ENCODE data around the gene RASSF6.
A peak's percentile ranks its signal among the peaks of the same experiment; 100 is the strongest.
"Not testable (repeated sequence)": the region's sequence is repeated elsewhere in the genome, so short reads cannot be mapped to it uniquely, and the experiment has no call there.

The RASSF6 gene

GRCh38 chr4:73620115-73620792, at the start of gene RASSF6:
Gene RASSF6 (minus strand): TSS chr4:73620436. CDS start chr4:73611795, 8,641 bp downstream.
- no peak for FAIRE-seq

- FAIRE-seq = no peak
Observed at GRCh38 chr4:73669410-73670183, 49.4 kb upstream of the RASSF6 start.

DNA sequence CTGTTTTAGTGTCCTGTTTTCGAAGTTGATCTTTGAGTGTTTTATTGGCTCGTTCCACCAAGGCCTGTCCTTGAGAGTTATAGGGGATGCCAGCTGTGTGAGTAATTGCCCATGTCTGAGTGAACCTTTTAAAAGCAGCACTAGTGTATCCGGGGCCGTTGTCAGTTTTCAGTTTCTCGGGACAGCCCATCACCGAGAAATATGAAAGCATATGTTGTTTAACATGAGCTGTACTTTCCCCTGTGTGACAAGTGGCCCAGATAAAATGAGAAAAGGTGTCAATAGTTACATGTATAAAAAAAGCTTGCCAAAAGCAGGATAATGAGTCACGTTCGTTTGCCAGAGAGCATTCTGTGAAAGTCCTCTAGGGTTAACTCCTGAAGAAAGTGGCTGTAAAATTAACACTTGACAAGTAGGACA, 48.6 kb upstream of the RASSF6 start:
- no peak for FAIRE-seq

DNA sequence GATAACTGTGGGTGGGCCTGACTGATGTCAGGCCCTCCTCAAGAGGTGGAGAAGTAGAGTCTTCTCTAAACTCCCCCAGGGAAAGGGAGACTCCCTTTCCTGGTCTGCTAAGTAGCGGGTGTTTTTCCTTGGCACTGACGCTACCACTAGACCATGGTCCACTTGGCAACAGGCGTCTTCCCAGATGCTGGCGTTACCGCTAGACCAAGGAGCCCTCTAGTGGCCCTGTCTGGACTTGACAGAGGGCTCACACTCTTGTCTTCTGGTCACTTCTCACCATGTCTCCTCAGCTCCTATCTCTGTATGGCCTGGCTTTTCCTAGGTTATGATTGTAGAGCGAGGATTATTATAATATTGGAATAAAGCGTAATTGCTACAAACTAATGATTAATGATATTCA, 45.7 kb upstream of the RASSF6 start:
- FAIRE-seq = not testable (repeated sequence)

DNA sequence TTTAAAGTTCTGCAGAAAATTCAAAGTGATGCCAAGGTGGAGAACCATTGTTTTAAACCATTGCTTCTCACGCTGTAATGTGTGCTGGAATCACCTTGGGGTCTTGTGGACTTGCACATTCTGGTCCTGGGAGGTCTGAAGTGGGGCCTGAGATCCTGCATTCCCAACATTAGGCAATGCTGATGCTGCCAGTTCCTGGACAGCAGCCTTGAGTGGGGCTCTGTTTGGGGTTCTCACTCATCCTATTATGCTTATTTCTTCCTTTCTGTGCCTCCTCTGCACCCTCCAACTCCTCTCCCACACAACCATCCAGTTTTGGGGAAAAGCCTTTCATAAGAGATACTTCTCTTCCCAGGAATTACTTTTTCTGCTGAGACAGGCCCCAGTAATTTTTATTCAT, 44.2 kb upstream of the RASSF6 start:
- FAIRE-seq = no peak

DNA sequence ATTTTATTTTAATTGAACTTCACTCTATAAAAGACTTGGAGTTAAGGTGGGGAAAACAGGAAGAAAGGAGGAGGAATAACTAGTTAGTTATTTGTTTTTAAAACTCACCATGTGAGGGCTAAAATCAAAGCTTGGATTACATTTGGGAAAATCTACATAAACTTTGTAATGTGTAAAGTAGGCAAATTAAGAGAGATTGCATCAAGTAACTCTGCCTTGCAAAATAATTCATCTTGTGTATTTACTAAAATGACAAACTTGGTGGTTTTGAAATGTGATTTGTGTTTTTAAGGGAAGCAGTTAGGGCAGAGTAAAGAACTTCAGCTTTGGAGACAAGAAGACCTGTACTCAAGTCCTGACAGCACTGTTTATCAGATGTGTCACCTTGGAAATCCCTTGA, 43.3 kb upstream of the RASSF6 start:
- no peak for FAIRE-seq

DNA sequence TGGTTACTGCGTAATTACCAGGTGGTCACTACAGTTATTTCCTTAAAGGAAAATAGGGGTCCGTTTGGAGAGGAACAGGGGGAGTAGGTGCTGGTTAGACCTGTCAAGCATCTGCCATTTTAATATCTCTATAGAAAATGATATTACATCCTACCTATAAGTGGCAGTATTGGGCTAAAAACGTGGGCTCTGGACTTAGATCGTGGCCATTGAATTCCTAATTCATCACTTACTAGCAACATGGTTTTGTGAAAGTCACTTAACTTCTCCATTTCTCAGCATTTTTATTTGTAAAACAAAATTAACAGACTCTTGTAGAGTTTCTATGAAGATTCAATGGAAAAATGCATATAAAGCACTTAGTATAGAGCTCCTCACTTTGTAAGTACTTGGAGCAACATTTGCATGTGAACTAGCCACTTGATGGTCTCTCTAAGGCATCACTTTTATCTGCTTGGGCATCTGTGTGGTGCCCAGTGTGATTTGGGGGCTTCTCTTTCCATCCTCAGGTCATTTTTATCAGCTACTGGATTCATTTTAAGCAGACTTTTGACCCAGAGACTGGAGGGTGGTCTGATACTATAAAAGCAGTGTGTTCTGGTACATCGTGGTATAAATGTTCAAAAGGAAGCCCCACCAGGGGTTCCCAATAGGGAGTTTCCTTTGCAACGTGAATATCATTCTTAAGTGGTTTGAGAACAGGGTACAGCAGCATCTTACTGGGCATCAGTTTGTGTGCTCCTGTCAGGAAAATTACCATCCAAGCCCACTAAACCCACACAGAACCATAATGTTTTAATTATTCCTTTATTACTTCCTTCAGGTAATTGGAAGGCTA, 42.7 kb upstream of the RASSF6 start:
- no peak for FAIRE-seq

- FAIRE-seq = no peak
Observed at GRCh38 chr4:73661646-73662119, 41.4 kb upstream of the RASSF6 start.

DNA sequence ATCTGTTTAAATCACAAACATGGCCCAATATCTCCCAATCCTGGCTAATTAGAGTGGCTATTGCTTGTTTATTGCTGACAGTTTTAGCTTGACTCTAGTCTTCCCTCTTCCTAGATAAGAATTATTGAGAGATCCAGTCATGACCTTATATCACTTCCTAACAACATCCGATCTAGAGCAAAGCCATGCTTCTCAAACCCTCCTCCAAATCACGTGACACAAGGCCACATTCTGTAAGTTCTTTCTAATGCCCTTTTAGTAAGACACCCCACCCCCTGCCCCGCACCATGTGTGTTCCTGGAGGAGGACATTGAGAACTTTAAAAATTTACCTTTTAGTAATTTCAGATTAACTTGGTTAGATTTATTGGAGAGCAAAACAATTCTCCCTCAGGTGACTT, 40.6 kb upstream of the RASSF6 start:
- no peak for FAIRE-seq

DNA sequence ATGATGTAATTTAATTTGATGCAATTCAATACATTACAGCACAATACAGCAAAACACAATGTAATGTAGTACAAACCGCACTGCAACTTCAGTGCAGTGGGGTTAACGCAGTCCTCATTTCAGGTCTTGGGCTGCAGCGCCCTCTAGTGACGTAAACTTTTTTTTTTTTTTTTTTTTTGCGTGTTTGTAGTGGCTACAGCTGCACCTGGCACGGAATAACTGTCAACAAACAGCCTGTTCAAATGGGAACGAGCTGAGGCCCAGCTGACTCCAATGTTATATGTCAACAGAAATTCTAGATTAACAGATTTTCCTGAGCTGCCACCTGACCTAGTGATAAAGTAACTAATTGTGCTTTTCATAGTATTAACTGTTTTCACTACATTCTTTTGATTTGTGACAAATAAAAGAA, 33.5 kb upstream of the RASSF6 start:
- FAIRE-seq = peak; percentile 92

DNA sequence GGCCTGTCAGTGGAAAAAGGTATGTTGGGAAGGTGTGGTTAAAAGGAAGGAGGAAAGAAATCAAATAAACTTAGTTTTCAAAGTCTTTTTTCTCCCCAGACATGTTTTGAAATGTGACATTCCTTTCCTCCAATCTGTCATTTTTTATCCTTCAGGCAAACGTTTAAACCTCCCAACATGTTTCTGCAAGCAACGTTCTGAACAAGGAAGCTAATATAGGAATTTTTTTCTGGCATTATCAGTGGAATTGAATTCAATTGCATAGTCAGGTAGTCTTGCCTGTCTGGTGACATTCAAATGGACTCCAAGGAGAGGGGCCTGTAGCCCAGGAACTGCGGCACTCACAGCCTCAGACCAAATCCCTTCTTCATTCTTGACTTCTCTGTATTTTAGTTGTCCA, 30.0 kb upstream of the RASSF6 start:
- FAIRE-seq = no peak

DNA sequence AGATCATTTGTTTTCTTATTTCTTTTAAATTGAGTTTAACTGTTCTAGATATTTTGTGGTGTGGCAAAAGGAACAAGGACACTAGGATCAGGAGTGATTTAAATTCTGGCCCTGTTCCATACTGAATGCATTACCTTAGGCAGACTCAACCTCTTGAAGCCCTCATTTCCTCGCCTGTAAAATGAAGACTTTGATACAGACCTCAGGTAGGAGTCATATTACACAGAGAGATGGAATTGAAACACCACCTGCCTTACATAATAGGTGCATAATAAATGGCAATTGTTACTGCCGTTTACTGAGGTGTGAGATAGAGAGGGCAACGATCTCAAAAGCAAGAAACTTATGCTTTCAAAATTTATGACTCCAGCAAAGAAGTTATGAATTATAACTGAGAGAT, 28.2 kb upstream of the RASSF6 start:
- FAIRE-seq = no peak

GRCh38 chr4:73646117-73646516, 25.9 kb upstream of the RASSF6 start:
- no peak for FAIRE-seq

GRCh38 chr4:73631565-73632226, 11.5 kb upstream of the RASSF6 start:
- no peak for FAIRE-seq

GRCh38 chr4:73628834-73629233, 8.6 kb upstream of the RASSF6 start:
- FAIRE-seq = not testable (repeated sequence)

- FAIRE-seq = no peak
Observed at GRCh38 chr4:73621357-73621756, 1.1 kb upstream of the RASSF6 start.

DNA sequence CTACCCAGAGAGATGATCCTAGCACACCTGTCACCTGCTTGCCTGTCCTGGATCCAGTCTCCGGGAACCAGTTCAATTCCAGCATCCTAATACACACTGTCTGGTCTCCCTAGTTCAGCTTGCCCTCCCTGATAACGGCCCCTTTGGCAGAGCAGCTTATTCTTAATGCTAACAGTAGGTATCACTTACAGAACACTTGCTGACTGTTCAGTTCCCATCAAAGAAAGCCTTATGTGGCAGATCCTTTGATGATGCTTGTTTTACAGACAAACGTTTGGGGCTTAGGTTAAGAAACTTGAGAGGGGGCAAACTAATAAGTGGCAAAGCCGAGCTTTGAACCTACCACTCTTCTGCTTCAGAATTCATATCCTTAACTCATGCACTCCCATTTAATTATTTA, 890 bp downstream of the RASSF6 start:
- no peak for FAIRE-seq

GRCh38 chr4:73617256-73617655, 3.0 kb downstream of the RASSF6 start:
- FAIRE-seq = no peak

- FAIRE-seq = no peak
Observed at GRCh38 chr4:73615613-73616012, 4.6 kb downstream of the RASSF6 start.

DNA sequence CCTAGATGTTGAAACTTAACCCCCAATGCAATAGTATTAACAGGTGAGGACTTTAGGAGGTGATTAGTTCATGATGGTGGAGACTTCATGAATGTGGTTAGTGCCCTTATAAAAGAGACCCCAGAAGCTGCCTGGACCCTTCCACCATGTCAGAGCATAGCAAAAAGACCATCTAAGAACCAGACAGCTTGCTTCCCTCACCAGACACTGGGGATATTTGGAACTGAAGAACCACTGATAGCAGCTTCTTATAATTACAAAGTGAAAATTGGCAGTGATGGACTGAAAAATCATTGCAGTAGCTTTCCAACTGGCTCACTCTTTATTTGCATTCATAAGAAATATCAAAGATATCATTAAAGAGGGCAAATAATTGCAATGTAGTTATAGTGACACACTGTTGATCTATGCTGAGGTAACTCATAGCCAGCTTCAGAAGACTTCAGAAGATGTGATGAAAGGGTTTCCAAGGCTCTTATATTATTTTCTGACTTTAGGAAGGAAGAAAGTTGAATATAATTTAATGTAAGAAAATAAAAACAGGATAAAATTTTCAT, 5.8 kb downstream of the RASSF6 start:
- no peak for FAIRE-seq

DNA sequence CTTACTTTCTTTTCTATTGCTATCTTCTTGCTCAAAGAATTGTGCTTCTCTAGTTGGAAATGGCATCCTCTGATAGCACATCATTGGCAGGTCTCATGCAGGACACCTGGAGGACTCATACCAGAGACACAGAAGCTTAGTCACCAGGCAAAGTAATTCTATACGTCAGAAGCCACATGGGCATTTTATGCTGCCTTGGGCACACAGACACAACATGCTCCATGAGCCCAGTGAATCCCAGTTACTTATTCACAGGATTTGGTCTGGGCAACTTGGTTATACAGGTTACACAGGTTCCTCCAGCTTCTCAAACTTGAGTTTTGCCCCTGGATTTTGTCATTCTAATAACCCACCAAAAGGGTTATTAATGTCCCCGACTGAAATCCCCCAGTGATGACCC, 7.1 kb downstream of the RASSF6 start:
- no peak for FAIRE-seq

DNA sequence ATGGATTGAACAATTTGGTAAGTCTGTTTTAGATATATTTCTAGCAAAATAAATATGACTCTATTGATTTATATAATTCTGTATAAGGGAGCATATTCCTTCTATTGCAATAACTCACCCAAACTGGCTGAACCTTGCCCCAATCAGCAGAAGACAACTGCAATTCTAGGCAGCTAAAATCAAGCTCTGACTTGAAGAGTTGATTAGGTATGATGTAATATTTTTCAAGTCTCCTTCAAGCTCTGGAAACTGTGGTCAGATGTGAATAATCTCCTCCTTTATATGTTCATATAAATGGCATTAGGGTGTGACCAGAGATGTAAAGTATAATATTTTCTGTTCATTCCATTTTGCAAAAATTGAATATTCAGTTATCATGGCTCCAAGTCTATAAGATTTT, 8.2 kb downstream of the RASSF6 start:
- no peak for FAIRE-seq

GRCh38 chr4:73609706-73610105, 10.5 kb downstream of the RASSF6 start:
- no peak for FAIRE-seq

Measured in A204.1 (cell line).